ENCODE results near the gene PYCR2.

Gene PYCR2

DNA sequence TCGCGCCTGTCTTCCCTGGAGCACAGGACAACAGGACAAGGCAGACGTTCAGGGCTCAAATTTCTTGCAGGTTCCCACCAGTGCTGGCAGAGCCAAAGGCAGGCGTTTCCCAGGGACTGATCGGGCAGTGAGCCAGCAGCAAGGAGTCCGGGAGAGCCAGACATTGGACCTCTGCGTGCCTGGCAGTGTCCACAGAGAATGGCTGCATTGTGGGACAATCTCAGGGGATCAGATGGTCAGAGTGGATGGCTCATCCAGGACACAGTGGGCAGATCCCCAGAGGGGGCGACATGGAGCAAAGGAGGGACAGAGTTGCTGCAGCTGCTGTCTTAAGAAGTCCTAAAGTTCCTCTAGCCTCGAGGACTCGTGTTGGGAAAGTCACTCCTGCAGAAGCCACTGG lies 46.5 kb downstream of the PYCR2 start:
- DNase-seq (ENCODE audit: low spot score in 2 of 2) = no peak
- Mint-ChIP-seq H3K27me3 (no peaks in the 10 kb centered on the region), H3K9me3 (no peaks in the 10 kb centered on the region), H3K27ac (peak overlapping the region; percentile 7), H3K4me1 (peaks cover 35% of the 10 kb centered on the region), H3K36me3 (peaks cover 8% of the 10 kb centered on the region), H3K4me3 (no peak overlapping the region)
- ATAC-seq (ENCODE audit: low read depth) = no peak

DNA sequence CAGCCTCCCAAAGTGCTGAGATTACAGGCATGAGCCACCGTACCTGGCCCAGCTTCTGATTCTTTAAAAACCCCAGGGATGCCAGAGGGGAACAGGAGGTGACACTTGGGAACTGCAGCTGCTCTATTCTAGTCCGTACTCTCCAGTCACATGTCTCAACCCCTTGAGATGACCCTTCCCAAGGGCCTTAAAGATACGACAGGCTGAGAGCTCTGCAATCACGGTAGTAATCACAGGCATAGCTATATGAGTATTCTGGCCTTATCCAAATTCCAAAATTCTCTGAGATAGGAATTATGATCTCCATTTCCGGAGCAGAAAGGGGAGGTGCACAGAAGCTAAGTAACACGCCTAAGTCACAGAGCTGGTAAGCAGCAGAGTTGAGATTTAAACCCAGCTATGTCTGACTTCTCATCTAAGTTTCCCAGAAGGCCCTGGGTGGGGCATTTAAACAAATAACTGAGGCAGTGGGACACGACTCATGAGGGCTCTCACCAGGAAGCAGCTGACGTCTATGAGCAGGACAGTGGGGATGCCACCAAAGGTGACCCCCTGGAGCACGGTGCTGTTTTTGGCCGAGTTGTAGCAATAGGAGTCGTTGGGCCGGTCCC lies 47.0 kb downstream of the PYCR2 start:
- Mint-ChIP-seq H3K9me3 (no peaks in the 10 kb centered on the region), H3K27me3 (no peaks in the 10 kb centered on the region), H3K27ac (peak overlapping the region; percentile 7), H3K36me3 (peaks cover 8% of the 10 kb centered on the region), H3K4me1 (peaks cover 35% of the 10 kb centered on the region), H3K4me3 (no peak overlapping the region)
- DNase-seq (ENCODE audit: low spot score in 2 of 2) = no peak
- no peak for ATAC-seq (ENCODE audit: low read depth)

DNA sequence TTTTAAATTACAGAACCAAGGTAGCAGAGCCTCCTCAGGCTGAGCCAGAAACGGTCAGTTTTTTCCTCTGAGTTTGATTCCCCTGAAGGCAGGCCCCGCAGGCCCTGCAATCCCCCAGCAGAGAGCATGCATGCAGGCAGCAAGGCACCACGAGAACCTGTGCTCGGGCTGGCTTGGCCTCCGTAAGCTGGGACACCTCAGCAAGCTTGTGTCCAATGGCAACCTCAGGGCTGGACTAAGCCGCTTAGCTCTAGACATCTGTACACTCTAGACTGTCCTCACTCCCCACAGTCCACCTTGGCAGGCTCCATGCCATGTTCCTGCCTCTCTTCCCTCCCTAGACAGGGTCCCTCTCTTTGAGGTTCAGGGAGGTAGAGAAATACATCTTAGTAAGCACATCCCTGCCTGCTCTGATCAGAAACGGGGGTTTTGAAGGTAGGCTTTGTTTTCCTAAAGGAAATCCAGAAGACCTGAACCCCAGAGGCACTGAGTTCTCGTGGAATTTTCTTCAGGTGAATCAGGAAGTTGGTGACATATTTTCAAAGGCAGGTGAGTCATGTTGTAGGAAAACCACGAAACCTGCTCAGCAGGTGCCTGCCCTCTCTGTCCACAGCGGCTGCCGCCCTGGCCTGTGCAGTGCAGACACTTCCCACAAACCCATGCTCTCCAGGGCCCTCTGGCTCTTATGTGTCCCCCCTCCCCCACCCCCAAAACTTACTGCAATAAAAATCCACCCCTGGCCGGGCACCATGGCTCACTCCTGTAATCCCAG lies 48.8 kb downstream of the PYCR2 start:
- Mint-ChIP-seq H3K27ac (no peak overlapping the region), H3K4me1 (peaks cover 28% of the 10 kb centered on the region), H3K9me3 (no peaks in the 10 kb centered on the region), H3K4me3 (no peak overlapping the region), H3K27me3 (no peaks in the 10 kb centered on the region), H3K36me3 (peaks cover 14% of the 10 kb centered on the region)
- ATAC-seq (ENCODE audit: low read depth) (no peak), DNase-seq (ENCODE audit: low spot score in 2 of 2) (no peak)

DNA sequence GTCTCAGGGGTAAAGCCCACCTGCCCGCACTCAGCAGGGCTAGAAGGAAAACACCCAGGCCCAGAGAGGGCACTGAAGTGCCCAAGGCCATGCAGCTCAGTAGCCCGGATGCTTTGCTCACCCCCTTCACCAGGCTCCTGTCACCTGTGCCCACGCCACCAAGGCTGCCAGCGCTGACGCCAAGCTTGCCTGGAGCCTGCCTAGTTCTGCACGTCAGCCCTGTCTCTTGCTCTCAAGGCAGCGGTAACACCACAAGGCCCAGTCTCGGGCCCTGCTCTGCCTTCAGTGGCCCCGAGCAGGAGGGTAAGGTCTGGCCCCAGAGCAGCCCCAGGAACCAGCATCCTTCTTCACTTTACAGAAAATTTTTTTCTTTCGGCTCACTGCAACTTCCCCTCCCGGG lies 49.6 kb downstream of the PYCR2 start:
- Mint-ChIP-seq H3K27ac (no peak overlapping the region), H3K4me1 (peaks cover 20% of the 10 kb centered on the region), H3K4me3 (no peak overlapping the region), H3K9me3 (no peaks in the 10 kb centered on the region), H3K36me3 (peaks cover 14% of the 10 kb centered on the region), H3K27me3 (no peaks in the 10 kb centered on the region)
- no peak for DNase-seq (ENCODE audit: low spot score in 2 of 2)
- ATAC-seq (ENCODE audit: low read depth) = no peak

DNA sequence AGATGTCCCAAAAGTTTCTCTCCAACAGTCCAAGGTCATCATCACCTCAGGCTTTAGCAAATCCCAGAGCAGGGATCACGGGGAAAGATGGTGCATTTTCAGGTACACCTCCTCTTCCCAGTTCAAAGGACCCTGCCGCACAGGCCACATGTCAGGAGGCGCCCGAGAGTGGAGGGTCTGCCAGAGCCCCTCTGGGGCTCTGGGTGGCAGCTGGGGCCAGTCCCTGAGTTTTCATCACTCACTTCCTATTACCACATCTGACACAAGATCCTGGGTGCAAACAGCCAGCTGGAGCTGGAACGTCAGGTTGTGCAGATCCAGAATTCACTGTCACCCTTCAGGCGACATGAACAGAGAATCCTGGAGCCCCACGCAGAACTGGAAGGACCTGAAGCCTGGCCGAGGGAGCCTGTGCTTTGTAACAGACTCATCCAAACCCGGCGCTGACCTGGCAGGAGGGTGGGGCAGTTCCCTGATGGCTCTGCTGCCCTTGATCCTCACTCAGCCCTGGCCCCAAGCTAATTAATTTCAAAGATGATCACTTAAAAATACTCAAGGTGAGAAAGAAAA lies 50.7 kb downstream of the PYCR2 start:
- no peak overlapping the region for H3K27ac Mint-ChIP-seq
- ATAC-seq (ENCODE audit: low read depth) (no peak), DNase-seq (ENCODE audit: low spot score in 2 of 2) (no peak)
- H3K27me3 Mint-ChIP-seq = no peaks in the 10 kb centered on the region
- H3K36me3 Mint-ChIP-seq = peaks cover 20% of the 10 kb centered on the region
- peaks cover 11% of the 10 kb centered on the region for H3K4me1 Mint-ChIP-seq
- no peaks in the 10 kb centered on the region for H3K9me3 Mint-ChIP-seq
- no peak overlapping the region for H3K4me3 Mint-ChIP-seq

DNA sequence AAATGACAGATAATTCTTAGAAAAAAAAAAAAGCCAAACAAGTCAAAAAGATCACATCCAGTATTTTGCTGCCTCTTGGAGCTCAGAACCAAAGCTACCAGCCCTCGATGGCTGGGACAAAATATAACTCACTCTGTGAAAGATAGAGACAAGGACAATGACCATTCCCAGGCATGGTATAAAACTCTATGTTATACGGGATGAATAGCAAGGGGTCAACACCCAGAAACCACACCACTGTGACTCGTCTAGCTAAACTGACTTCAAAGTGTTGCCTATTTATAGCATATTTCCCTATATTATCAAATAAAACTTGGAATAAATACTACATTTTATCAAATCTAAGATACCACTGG lies 52.0 kb downstream of the PYCR2 start:
- no peak overlapping the region for H3K27ac Mint-ChIP-seq
- ATAC-seq (ENCODE audit: low read depth) (no peak), DNase-seq (ENCODE audit: low spot score in 2 of 2) (no peak)
- H3K9me3 Mint-ChIP-seq = no peaks in the 10 kb centered on the region
- no peaks in the 10 kb centered on the region for H3K27me3 Mint-ChIP-seq
- H3K4me1 Mint-ChIP-seq = peaks cover 8% of the 10 kb centered on the region
- H3K4me3 Mint-ChIP-seq = no peak overlapping the region
- H3K36me3 Mint-ChIP-seq = peaks cover 20% of the 10 kb centered on the region

DNA sequence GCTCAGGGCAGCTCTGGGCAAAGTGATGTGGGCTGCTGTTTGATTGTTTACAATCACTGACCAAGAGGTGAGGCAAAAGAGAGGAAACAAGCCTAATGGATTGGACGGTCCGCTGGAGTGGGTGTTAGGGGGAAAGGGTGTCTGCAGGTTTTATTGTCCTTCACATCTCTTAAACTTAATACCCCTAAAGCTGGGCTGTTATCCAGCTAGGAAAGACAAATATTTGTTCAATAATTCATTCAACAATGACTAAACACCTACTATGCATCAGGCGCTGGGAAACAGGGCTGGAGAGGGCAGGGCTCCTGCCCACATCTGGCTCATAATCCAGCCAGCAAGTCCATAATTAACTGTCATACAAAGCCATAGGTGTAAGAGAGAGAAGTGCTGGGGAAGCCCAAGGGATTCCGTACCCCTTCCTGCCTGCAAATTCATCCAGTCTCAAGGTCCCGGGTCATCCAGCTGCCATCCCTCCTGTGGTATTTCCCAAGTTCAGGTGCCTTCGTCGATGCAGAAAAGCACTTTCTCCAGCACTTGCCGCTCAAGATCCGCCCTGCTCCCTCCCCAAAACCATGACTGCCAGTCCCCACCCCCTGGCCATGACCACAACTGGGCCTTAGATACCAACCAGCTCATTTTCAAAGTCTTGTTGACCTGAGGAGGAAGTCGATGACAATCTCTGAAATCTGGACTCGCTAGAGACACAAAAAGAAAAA lies 52.5 kb downstream of the PYCR2 start:
- Mint-ChIP-seq H3K4me1 (peaks cover 10% of the 10 kb centered on the region), H3K4me3 (no peak overlapping the region), H3K27me3 (no peaks in the 10 kb centered on the region), H3K9me3 (no peaks in the 10 kb centered on the region), H3K36me3 (peaks cover 18% of the 10 kb centered on the region), H3K27ac (no peak overlapping the region)
- no peak for ATAC-seq (ENCODE audit: low read depth)
- no peak for DNase-seq (ENCODE audit: low spot score in 2 of 2)

DNA sequence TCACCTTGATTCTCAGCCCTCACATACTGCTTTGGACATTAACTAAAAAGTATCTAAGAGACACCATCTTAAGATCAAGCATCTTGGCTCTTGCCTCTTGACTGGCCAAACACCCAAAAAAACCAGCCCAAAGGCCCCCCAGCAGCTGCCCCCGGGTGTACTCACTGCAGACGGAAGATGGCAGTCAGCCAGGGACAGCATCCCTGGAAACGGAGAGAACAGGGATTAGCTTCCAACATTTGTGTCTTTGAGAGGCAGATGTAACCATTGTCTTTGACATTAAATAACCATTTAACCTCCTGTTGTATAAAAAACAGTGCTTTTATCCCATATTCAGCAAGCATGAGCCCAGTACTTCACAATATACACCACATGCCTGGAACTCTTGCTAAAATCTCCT lies 53.1 kb downstream of the PYCR2 start:
- ATAC-seq (ENCODE audit: low read depth) (no peak), DNase-seq (ENCODE audit: low spot score in 2 of 2) (no peak)
- peaks cover 22% of the 10 kb centered on the region for H3K36me3 Mint-ChIP-seq
- H3K4me3 Mint-ChIP-seq = no peak overlapping the region
- peaks cover 12% of the 10 kb centered on the region for H3K4me1 Mint-ChIP-seq
- no peaks in the 10 kb centered on the region for H3K9me3 Mint-ChIP-seq
- H3K27ac Mint-ChIP-seq = no peak overlapping the region
- H3K27me3 Mint-ChIP-seq = no peaks in the 10 kb centered on the region
